Measurements from ENCODE around the gene MRPS22.
A peak's percentile ranks its signal among the peaks of the same experiment; 100 is the strongest.

Gene MRPS22

DNA sequence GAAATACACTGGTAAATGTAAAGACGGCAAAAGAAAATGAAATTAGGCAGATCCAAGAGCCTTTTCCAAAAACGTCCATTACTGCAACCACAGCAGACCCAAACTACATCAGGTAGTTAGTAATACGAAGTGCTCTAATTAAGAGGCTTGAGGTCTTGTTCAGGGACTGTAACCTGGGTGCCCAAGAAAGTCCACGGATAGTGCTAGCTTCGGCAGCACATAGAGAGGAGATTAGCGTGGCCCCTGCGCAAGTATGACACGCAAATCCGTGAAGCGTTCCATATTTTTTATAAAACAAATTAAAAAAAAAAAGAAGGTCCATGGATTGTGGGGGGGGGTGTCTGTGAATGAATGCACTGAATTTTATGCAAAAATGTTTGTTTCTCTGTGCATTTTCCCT lies 44.3 kb downstream of the MRPS22 start:
- H3K9ac ChIP-seq (ENCODE audit: low read depth, low read length, poor library complexity): no peak overlapping the region
- no peak for DNase-seq (ENCODE audit: low spot score)
- peaks cover 2 to 21% of the 10 kb centered on the region in 2 donors for H3K36me3 ChIP-seq (replicated peaks in 1 of 2; ENCODE audit: control insufficient read depth in 2 of 2, insufficient read depth in 2 of 2, low read length in 2 of 2)
- H3K23ac ChIP-seq (ENCODE audit: low read depth, low read length, poor library complexity): no peak overlapping the region
- no peak overlapping the region for H3K14ac ChIP-seq (ENCODE audit: low read length)
- H2AK5ac ChIP-seq (ENCODE audit: low read depth, low read length): no peak overlapping the region
- no peak overlapping the region for H3K18ac ChIP-seq (ENCODE audit: low read length)
- no peaks in the 10 kb centered on the region for H3K9me3 ChIP-seq (replicated peaks in 1 of 2; ENCODE audit: control insufficient read depth in 2 of 2, insufficient read depth in 1 of 2, low read depth in 1 of 2, low read length in 2 of 2)
- H2BK5ac ChIP-seq (ENCODE audit: low read length): no peak overlapping the region
- H2BK120ac ChIP-seq (ENCODE audit: low read depth, low read length): no peak overlapping the region
- no peak overlapping the region for H2BK15ac ChIP-seq (ENCODE audit: low read length)
- no peak overlapping the region for H2BK12ac ChIP-seq (ENCODE audit: low read length)
- no CpG with 5 or more reads among the region's 10 CpGs for WGBS, 2 donors (ENCODE audit: extremely low coverage in 2 of 2, insufficient read length in 2 of 2, insufficient replicate concordance in 1 of 2)
- peaks cover 2% of the 10 kb centered on the region in 2 donors for H3K4me1 ChIP-seq (ENCODE audit: control insufficient read depth in 2 of 2, insufficient read depth in 1 of 2, low read depth in 1 of 2, low read length in 2 of 2)
- no peaks in the 10 kb centered on the region for H3K27me3 ChIP-seq (ENCODE audit: control insufficient read depth in 3 of 3, insufficient read depth in 3 of 3, low read depth in 1 of 3, low read length in 3 of 3)
- no peaks in the 10 kb centered on the region for H3K79me1 ChIP-seq (ENCODE audit: low read depth, low read length)
- H2AFZ ChIP-seq (ENCODE audit: low read length): no peak overlapping the region
- no peak overlapping the region for H3K4ac ChIP-seq (ENCODE audit: low read length)
- H4K91ac ChIP-seq (ENCODE audit: low read depth, low read length, poor library complexity): no peak overlapping the region
- H3K27ac ChIP-seq (replicated peaks; ENCODE audit: low read length): no peak overlapping the region
- H3K4me3 ChIP-seq (ENCODE audit: low read length in 2 of 2): peak overlapping the region in 1 of 2 donors; percentile 79
- no peak overlapping the region for H4K8ac ChIP-seq (ENCODE audit: low read depth, low read length)
- H3K4me2 ChIP-seq (ENCODE audit: insufficient read depth, low read length, poor library complexity, severe bottlenecking): no peak overlapping the region

DNA sequence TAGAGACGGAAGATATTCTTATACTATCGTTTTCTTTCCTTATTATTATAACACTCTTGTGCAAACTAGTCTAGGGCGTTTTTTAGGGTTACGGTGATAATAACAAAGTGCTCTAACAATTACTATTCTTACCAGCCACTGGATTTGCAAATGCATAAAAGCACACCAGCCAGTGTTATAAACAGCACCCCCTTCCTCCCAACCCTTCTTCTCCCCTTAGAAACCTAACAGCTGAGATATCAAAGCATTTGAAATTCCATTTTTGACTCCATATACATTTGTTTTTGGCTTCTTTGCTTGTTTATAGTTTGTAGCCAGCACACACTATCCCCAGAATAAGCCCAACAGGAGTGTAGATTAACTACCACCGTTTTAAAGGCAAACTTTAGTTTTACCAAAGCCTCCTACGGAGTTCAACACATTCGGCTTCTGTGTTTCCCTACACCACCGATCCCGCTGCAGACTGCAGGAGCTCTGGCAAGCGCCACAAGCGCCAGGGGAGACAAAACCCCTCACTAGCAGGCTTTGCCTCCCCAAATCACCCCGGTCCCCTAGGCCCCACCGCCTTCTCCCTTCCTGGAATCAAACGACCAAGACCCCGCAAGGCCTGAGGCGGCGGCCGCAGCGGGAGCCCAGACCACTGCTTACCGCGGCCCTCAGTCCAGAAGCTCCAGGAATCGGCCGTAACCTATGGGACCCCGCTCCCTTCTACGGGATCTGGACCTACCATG lies 45.2 kb downstream of the MRPS22 start:
- no peak overlapping the region for H4K8ac ChIP-seq (ENCODE audit: low read depth, low read length)
- peaks cover 2% of the 10 kb centered on the region in 2 donors for H3K4me1 ChIP-seq (ENCODE audit: control insufficient read depth in 2 of 2, insufficient read depth in 1 of 2, low read depth in 1 of 2, low read length in 2 of 2)
- peaks cover 0 to 14% of the 10 kb centered on the region in 2 donors for H3K36me3 ChIP-seq (replicated peaks in 1 of 2; ENCODE audit: control insufficient read depth in 2 of 2, insufficient read depth in 2 of 2, low read length in 2 of 2)
- H3K4ac ChIP-seq (ENCODE audit: low read length): no peak overlapping the region
- H3K9me3 ChIP-seq (replicated peaks in 1 of 2; ENCODE audit: control insufficient read depth in 2 of 2, insufficient read depth in 1 of 2, low read depth in 1 of 2, low read length in 2 of 2): no peaks in the 10 kb centered on the region
- H3K18ac ChIP-seq (ENCODE audit: low read length): peak overlapping the region; percentile 89
- peaks cover 0 to 2% (median 0%) of the 10 kb centered on the region in 3 experiments for H3K27me3 ChIP-seq (ENCODE audit: control insufficient read depth in 3 of 3, insufficient read depth in 3 of 3, low read depth in 1 of 3, low read length in 3 of 3)
- peak overlapping the region; percentile 81 for H3K9ac ChIP-seq (ENCODE audit: low read depth, low read length, poor library complexity)
- no peak overlapping the region for H2BK12ac ChIP-seq (ENCODE audit: low read length)
- no peak overlapping the region for H2BK120ac ChIP-seq (ENCODE audit: low read depth, low read length)
- DNase-seq (ENCODE audit: low spot score): peak; percentile 2
- peak overlapping the region; percentile 88 for H2AFZ ChIP-seq (ENCODE audit: low read length)
- H2BK15ac ChIP-seq (ENCODE audit: low read length): no peak overlapping the region
- H3K14ac ChIP-seq (ENCODE audit: low read length): no peak overlapping the region
- no peak overlapping the region for H2BK5ac ChIP-seq (ENCODE audit: low read length)
- H3K79me1 ChIP-seq (ENCODE audit: low read depth, low read length): no peaks in the 10 kb centered on the region
- no peak overlapping the region for H2AK5ac ChIP-seq (ENCODE audit: low read depth, low read length)
- H3K4me2 ChIP-seq (ENCODE audit: insufficient read depth, low read length, poor library complexity, severe bottlenecking): peak overlapping the region; percentile 46
- WGBS, 2 donors (ENCODE audit: extremely low coverage in 2 of 2, insufficient read length in 2 of 2, insufficient replicate concordance in 1 of 2): no CpG with 5 or more reads among the region's 25 CpGs
- H3K23ac ChIP-seq (ENCODE audit: low read depth, low read length, poor library complexity): no peak overlapping the region
- peak overlapping the region; percentile 79 to 94 for H3K4me3 ChIP-seq (ENCODE audit: low read length in 2 of 2)
- H3K27ac ChIP-seq (replicated peaks; ENCODE audit: low read length): no peak overlapping the region
- no peak overlapping the region for H4K91ac ChIP-seq (ENCODE audit: low read depth, low read length, poor library complexity)

- no peak within 1 kb of the TSS for H2BK5ac ChIP-seq (ENCODE audit: low read length)
- H2AFZ ChIP-seq (ENCODE audit: low read length): peak within 1 kb of the TSS; percentile 92
- H3K27ac ChIP-seq (replicated peaks; ENCODE audit: low read length): peak within 1 kb of the TSS; percentile 73
- H3K23ac ChIP-seq (ENCODE audit: low read depth, low read length, poor library complexity): no peak within 1 kb of the TSS
- no peak within 1 kb of the TSS for H4K91ac ChIP-seq (ENCODE audit: low read depth, low read length, poor library complexity)
- peaks cover 0 to 2% (median 0%) of the 10 kb centered on the region in 3 experiments for H3K27me3 ChIP-seq (ENCODE audit: control insufficient read depth in 3 of 3, insufficient read depth in 3 of 3, low read depth in 1 of 3, low read length in 3 of 3)
- no peak within 1 kb of the TSS for H4K8ac ChIP-seq (ENCODE audit: low read depth, low read length)
- H3K36me3 ChIP-seq (replicated peaks in 1 of 2; ENCODE audit: control insufficient read depth in 2 of 2, insufficient read depth in 2 of 2, low read length in 2 of 2): peaks cover 0 to 7% of the 10 kb centered on the region in 2 donors
- H2AK5ac ChIP-seq (ENCODE audit: low read depth, low read length): no peak within 1 kb of the TSS
- H3K4me3 ChIP-seq (ENCODE audit: low read length in 2 of 2): peak within 1 kb of the TSS; percentile 79 to 94
- H2BK120ac ChIP-seq (ENCODE audit: low read depth, low read length): no peak within 1 kb of the TSS
- no peak within 1 kb of the TSS for H2BK12ac ChIP-seq (ENCODE audit: low read length)
- H3K4ac ChIP-seq (ENCODE audit: low read length): no peak within 1 kb of the TSS
- H3K79me1 ChIP-seq (ENCODE audit: low read depth, low read length): no peaks in the 10 kb centered on the region
- WGBS, 2 donors (ENCODE audit: extremely low coverage in 2 of 2, insufficient read length in 2 of 2, insufficient replicate concordance in 1 of 2): no CpG with 5 or more reads among the region's 52 CpGs
- no peak within 1 kb of the TSS for H2BK15ac ChIP-seq (ENCODE audit: low read length)
- peak within 1 kb of the TSS; percentile 47 for H3K4me2 ChIP-seq (ENCODE audit: insufficient read depth, low read length, poor library complexity, severe bottlenecking)
- peaks cover 2% of the 10 kb centered on the region in 2 donors for H3K4me1 ChIP-seq (ENCODE audit: control insufficient read depth in 2 of 2, insufficient read depth in 1 of 2, low read depth in 1 of 2, low read length in 2 of 2)
- H3K9me3 ChIP-seq (replicated peaks in 1 of 2; ENCODE audit: control insufficient read depth in 2 of 2, insufficient read depth in 1 of 2, low read depth in 1 of 2, low read length in 2 of 2): no peaks in the 10 kb centered on the region
- H3K14ac ChIP-seq (ENCODE audit: low read length): no peak within 1 kb of the TSS
- H3K9ac ChIP-seq (ENCODE audit: low read depth, low read length, poor library complexity): peak within 1 kb of the TSS; percentile 81
- H3K18ac ChIP-seq (ENCODE audit: low read length): peak within 1 kb of the TSS; percentile 89
- peak; percentile 98 for DNase-seq (ENCODE audit: low spot score)
These were observed 45.9 kb downstream of the MRPS22 start, which contains the start of gene COPB2 for GRCh38 chr3:139389552-139390368. Gene COPB2, minus strand, starts transcription at chr3:139389647. Its CDS starts 97 bp downstream, at chr3:139389550.

GRCh38 chr3:139394116-139394515 lies 50.3 kb downstream of the MRPS22 start:
- DNase-seq (ENCODE audit: low spot score): no peak
- H3K4me1 ChIP-seq (ENCODE audit: control insufficient read depth in 2 of 2, insufficient read depth in 1 of 2, low read depth in 1 of 2, low read length in 2 of 2): peaks cover 0 to 2% of the 10 kb centered on the region in 2 donors
- no peak overlapping the region for H3K9ac ChIP-seq (ENCODE audit: low read depth, low read length, poor library complexity)
- H3K14ac ChIP-seq (ENCODE audit: low read length): no peak overlapping the region
- no peak overlapping the region for H2BK120ac ChIP-seq (ENCODE audit: low read depth, low read length)
- H3K4me2 ChIP-seq (ENCODE audit: insufficient read depth, low read length, poor library complexity, severe bottlenecking): no peak overlapping the region
- no peak overlapping the region for H3K4me3 ChIP-seq (ENCODE audit: low read length in 2 of 2)
- H3K9me3 ChIP-seq (replicated peaks in 1 of 2; ENCODE audit: control insufficient read depth in 2 of 2, insufficient read depth in 1 of 2, low read depth in 1 of 2, low read length in 2 of 2): no peaks in the 10 kb centered on the region
- no peak overlapping the region for H4K91ac ChIP-seq (ENCODE audit: low read depth, low read length, poor library complexity)
- peaks cover 0 to 2% (median 2%) of the 10 kb centered on the region in 3 experiments for H3K27me3 ChIP-seq (ENCODE audit: control insufficient read depth in 3 of 3, insufficient read depth in 3 of 3, low read depth in 1 of 3, low read length in 3 of 3)
- no peak overlapping the region for H2AFZ ChIP-seq (ENCODE audit: low read length)
- H2AK5ac ChIP-seq (ENCODE audit: low read depth, low read length): no peak overlapping the region
- H3K23ac ChIP-seq (ENCODE audit: low read depth, low read length, poor library complexity): no peak overlapping the region
- H2BK15ac ChIP-seq (ENCODE audit: low read length): no peak overlapping the region
- no peak overlapping the region for H2BK12ac ChIP-seq (ENCODE audit: low read length)
- no peak overlapping the region for H3K27ac ChIP-seq (replicated peaks; ENCODE audit: low read length)
- H4K8ac ChIP-seq (ENCODE audit: low read depth, low read length): no peak overlapping the region
- no peak overlapping the region for H2BK5ac ChIP-seq (ENCODE audit: low read length)
- no peaks in the 10 kb centered on the region for H3K79me1 ChIP-seq (ENCODE audit: low read depth, low read length)
- H3K18ac ChIP-seq (ENCODE audit: low read length): no peak overlapping the region
- H3K36me3 ChIP-seq (replicated peaks in 1 of 2; ENCODE audit: control insufficient read depth in 2 of 2, insufficient read depth in 2 of 2, low read length in 2 of 2): no peaks in the 10 kb centered on the region
- no peak overlapping the region for H3K4ac ChIP-seq (ENCODE audit: low read length)
